HCT116 (cell line): ENCODE results near the gene MTG2. TPM values are rescaled to one million over a fixed set of nuclear protein-coding genes. Genes with fewer than 3 reads are reported as not detected.

Experiments
- ATAC-seq: fragments of 200-7000 bp; cut with Tn5 transposase; 2 replicates; pipeline ENCODE4 v1.9.1; 2020; ENCODE audit warnings: mild to moderate bottlenecking, moderate library complexity
- BruUV-seq: library from RNA; stranded (reverse); fragments of 400-500 nt; replicated peaks from 2 replicates; lab custom pipeline; 2021; lab: Mats Ljungman, UMichigan
- CTCF ChIA-PET: fragments of 300-600 bp; sonication (Branson Sonifier 250); formaldehyde crosslinking; loops from one replicate; lab custom pipeline; 2021; ENCODE audit warnings: antibody characterized with exemption; lab: Charles Lee
- POLR2A ChIA-PET: fragments of 300-600, 350-600 bp; sonication (Branson Sonifier 250); formaldehyde crosslinking; loops from one replicate; lab custom pipeline; 2021; ENCODE audit warnings: antibody characterized with exemption; lab: Charles Lee
- RAD21 ChIA-PET, 2 experiments: fragments of 300-600 bp; sonication (Branson Sonifier 250); formaldehyde crosslinking; loops; one replicate each; lab custom pipeline; 2023; ENCODE audit warnings: low total read pairs in 2 of 2; ENCODE audit not compliant: uncharacterized antibody in 2 of 2, unreplicated experiment in 2 of 2, low non-redundant PET in 1 of 2; lab: Charles Lee
- DNase-seq: peaks from one replicate; pipeline ENCODE4 v3.0.0-alpha.2; 2010; ENCODE audit warnings: low read depth, low spot score
- H2AFZ ChIP-seq: fragments of 200-600 bp; shearing (Covaris generic), sonication (generic); 2 replicates; pipeline ENCODE4 v1.6.1; 2017; ENCODE audit warnings: low read depth, mixed run types, mixed read lengths, antibody characterized with exemption, low read length; ENCODE audit not compliant: poor library complexity, severe bottlenecking
- H3K27ac ChIP-seq: 2 replicates; pipeline ENCODE4 v1.5.1; 2012; ENCODE audit warnings: low read depth, low read length
- H3K27me3 ChIP-seq: fragments of 200-600 bp; sonication (generic); 2 replicates; pipeline ENCODE4 v1.6.1; 2016; ENCODE audit warnings: mixed run types, low read length, mixed read lengths; ENCODE audit not compliant: insufficient read depth
- H3K36me3 ChIP-seq, 2 experiments: fragments of 200-500 bp in 1 of 2; fragments of 200-600 bp in 1 of 2; sonication (Bioruptor generic) in 1 of 2; sonication (generic) in 1 of 2; 2 replicates each; pipeline versions ENCODE4 v1.5.1 to v1.6.1; 2014 to 2016; ENCODE audit warnings: low read length in 2 of 2, inconsistent platforms in 1 of 2, mixed read lengths in 1 of 2, mixed run types in 1 of 2; ENCODE audit not compliant: insufficient read depth in 2 of 2, control insufficient read depth in 1 of 2
- H3K4me1 ChIP-seq, 2 experiments: fragments of 200-600 bp in 1 of 2; sonication (generic) in 1 of 2; 2 replicates each; pipeline versions ENCODE4 v1.5.1 to v1.6.1; 2012 to 2017; ENCODE audit warnings: low read length in 2 of 2, inconsistent platforms in 1 of 2, mild to moderate bottlenecking in 1 of 2, mixed read lengths in 1 of 2, mixed run types in 1 of 2, moderate library complexity in 1 of 2; ENCODE audit not compliant: insufficient read depth in 2 of 2, control insufficient read depth in 1 of 2
- H3K4me2 ChIP-seq: fragments of 200-600 bp; sonication (generic); 2 replicates; pipeline ENCODE4 v1.6.1; 2017; ENCODE audit warnings: mixed run types, low read length, mixed read lengths
- H3K4me3 ChIP-seq, 2 experiments: fragments of 200-600 bp in 1 of 2; sonication (generic) in 1 of 2; replicated peaks in 1 of 2; 2 replicates each; pipeline ENCODE4 v1.5.1; 2011 to 2016; ENCODE audit warnings: low read length in 2 of 2, control low read depth in 1 of 2, low read depth in 1 of 2, mild to moderate bottlenecking in 1 of 2, mixed read lengths in 1 of 2, mixed run types in 1 of 2
- H3K79me2 ChIP-seq: fragments of 200-600 bp; sonication (generic); 2 replicates; pipeline ENCODE4 v1.6.1; 2017; ENCODE audit warnings: mild to moderate bottlenecking, mixed run types, low read length, moderate library complexity, mixed read lengths; ENCODE audit not compliant: insufficient read depth
- H3K9ac ChIP-seq: fragments of 200-600 bp; sonication (generic); 2 replicates; pipeline ENCODE4 v1.6.1; 2016; ENCODE audit warnings: low read length, mixed read lengths
- H3K9me2 ChIP-seq: fragments of 200-600 bp; sonication (generic), shearing (Covaris generic); 2 replicates; pipeline ENCODE4 v1.6.1; 2017; ENCODE audit warnings: mixed run types, mild to moderate bottlenecking, moderate library complexity; ENCODE audit not compliant: insufficient read depth
- H3K9me3 ChIP-seq, 2 experiments: fragments of 200-500 bp in 1 of 2; fragments of 200-600 bp in 1 of 2; sonication (Bioruptor generic) in 1 of 2; sonication (generic) in 1 of 2; 2 replicates each; pipeline ENCODE4 v1.6.1; 2014 to 2017; ENCODE audit warnings: low read length in 2 of 2, mixed read lengths in 2 of 2, inconsistent platforms in 1 of 2, low read depth in 1 of 2, mild to moderate bottlenecking in 1 of 2, mixed run types in 1 of 2, moderate library complexity in 1 of 2; ENCODE audit not compliant: control insufficient read depth in 1 of 2, insufficient read depth in 1 of 2
- H4K20me1 ChIP-seq: fragments of 200-600 bp; sonication (generic), shearing (Covaris generic); 2 replicates; pipeline ENCODE4 v1.6.1; 2017; ENCODE audit warnings: mixed run types, mild to moderate bottlenecking, moderate library complexity; ENCODE audit not compliant: insufficient read depth
- EGR1 ChIP-seq: IDR thresholded peaks from 2 replicates; pipeline ENCODE4 v1.6.1; 2012; ENCODE audit warnings: low read depth
- ELF1 ChIP-seq: IDR thresholded peaks from 2 replicates; pipeline ENCODE4 v1.6.1; 2012; ENCODE audit warnings: low read depth, borderline replicate concordance
- EZH2 ChIP-seq: fragments of 200-600 bp; sonication (generic); IDR thresholded peaks from 2 replicates; pipeline ENCODE4 v1.6.1; 2017; ENCODE audit warnings: antibody characterized with exemption, mixed run types
- EZH2phosphoT487 ChIP-seq: fragments of 200-600 bp; IDR thresholded peaks from 2 replicates; pipeline ENCODE4 v1.6.1; 2018; ENCODE audit warnings: antibody characterized with exemption, borderline replicate concordance
- SIN3A ChIP-seq: IDR thresholded peaks from 2 replicates; pipeline ENCODE4 v1.6.1; 2012; ENCODE audit warnings: low read depth
- SRF ChIP-seq: IDR thresholded peaks from 2 replicates; pipeline ENCODE4 v1.6.1; 2012; ENCODE audit warnings: low read depth
- YY1 ChIP-seq: IDR thresholded peaks from 2 replicates; pipeline ENCODE4 v1.6.1; 2011; ENCODE audit warnings: low read length, low read depth, moderate library complexity, mild to moderate bottlenecking; ENCODE audit not compliant: insufficient replicate concordance; ENCODE audit errors: extremely low read depth
- ZBTB33 ChIP-seq: IDR thresholded peaks from 2 replicates; pipeline ENCODE4 v1.6.1; 2011; ENCODE audit warnings: mild to moderate bottlenecking, low read length, moderate library complexity; ENCODE audit not compliant: insufficient replicate concordance; ENCODE audit errors: extremely low read depth
- intact Hi-C: fragments of 100-400 bp; cut with micrococcal nuclease; formaldehyde crosslinking; loops from 2 replicates; pipeline ENCODE4 v1.10.0; 2022
- total RNA-seq: library from RNA; stranded (reverse); gene quantifications from one replicate; pipeline ENCODE4 v1.2.1, GENCODE V29; 2021; ENCODE audit not compliant: unreplicated experiment
- TF ChIP-seq, protein P1 (sequence below): IDR thresholded peaks from 2 replicates; pipeline ENCODE4 v1.6.1; 2012
- TF ChIP-seq, protein P2 (sequence below), 3 experiments: fragments of 200-600 bp in 1 of 3; sonication (generic) in 1 of 3; IDR thresholded peaks in 2 of 3; conservative IDR thresholded peaks in 1 of 3; 2 replicates each; pipeline ENCODE4 v1.5.1; 2012 to 2017; ENCODE audit warnings: low read depth in 2 of 3, low read length in 2 of 3, antibody characterized with exemption in 1 of 3, borderline replicate concordance in 1 of 3, control low read depth in 1 of 3, mild to moderate bottlenecking in 1 of 3, mixed read lengths in 1 of 3, mixed run types in 1 of 3, moderate library complexity in 1 of 3; ENCODE audit not compliant: insufficient read depth in 1 of 3

MTG2 gene
- total RNA-seq, 1 experiment from 2014 or later, result 43.3 TPM

DNA sequence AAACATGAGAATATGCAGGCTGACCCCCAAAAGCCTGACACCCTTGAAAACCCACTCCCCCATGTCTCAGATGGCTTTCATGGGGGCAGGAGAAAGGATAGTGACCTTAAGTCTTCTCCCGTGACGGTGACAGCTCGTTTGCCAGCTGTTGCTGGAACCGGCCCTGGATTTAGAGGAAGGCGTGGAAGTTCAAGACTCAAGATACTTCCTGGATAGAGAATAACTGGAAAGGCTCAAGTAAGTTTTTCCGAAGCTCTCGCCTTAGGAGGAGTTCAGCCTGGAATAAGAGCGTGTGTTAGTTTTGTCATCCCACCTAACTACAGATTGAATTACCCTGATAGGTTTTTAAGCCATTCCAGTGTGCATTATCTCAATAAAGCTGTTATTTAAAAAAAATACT, 11.6 kb upstream of the MTG2 start:
- Histone ChIP-seq H3K4me3 (no peak overlapping the region), H3K27ac (no peak overlapping the region), H3K9me2 (no peaks in the 10 kb centered on the region), H3K4me1 (no peaks in the 10 kb centered on the region), H3K79me2 (no peaks in the 10 kb centered on the region), H2AFZ (no peak overlapping the region), H3K36me3 (peaks cover 2 to 14% of the 10 kb centered on the region in 2 experiments; a peak in 3 of 4 replicates), H4K20me1 (no peaks in the 10 kb centered on the region), H3K27me3 (no peaks in the 10 kb centered on the region), H3K9me3 (no peaks in the 10 kb centered on the region), H3K4me2 (no peak overlapping the region), H3K9ac (no peak overlapping the region)
- ChIA-PET POLR2A (no interaction called here), CTCF (no interaction called here), RAD21 (no interaction called here)
- no peak for ATAC-seq
- no peak for TF ChIP-seq ELF1
- TF ChIP-seq SIN3A, result no peak
- no peak for TF ChIP-seq EZH2
- TF ChIP-seq YY1, result no peak
- no peak for TF ChIP-seq SRF
- TF ChIP-seq EZH2phosphoT487, result no peak
- no peak for TF ChIP-seq EGR1
- no peak for TF ChIP-seq ZBTB33
- TF ChIP-seq, protein P1, sequence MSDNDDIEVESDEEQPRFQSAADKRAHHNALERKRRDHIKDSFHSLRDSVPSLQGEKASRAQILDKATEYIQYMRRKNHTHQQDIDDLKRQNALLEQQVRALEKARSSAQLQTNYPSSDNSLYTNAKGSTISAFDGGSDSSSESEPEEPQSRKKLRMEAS, result no peak
- TF ChIP-seq, protein P2, sequence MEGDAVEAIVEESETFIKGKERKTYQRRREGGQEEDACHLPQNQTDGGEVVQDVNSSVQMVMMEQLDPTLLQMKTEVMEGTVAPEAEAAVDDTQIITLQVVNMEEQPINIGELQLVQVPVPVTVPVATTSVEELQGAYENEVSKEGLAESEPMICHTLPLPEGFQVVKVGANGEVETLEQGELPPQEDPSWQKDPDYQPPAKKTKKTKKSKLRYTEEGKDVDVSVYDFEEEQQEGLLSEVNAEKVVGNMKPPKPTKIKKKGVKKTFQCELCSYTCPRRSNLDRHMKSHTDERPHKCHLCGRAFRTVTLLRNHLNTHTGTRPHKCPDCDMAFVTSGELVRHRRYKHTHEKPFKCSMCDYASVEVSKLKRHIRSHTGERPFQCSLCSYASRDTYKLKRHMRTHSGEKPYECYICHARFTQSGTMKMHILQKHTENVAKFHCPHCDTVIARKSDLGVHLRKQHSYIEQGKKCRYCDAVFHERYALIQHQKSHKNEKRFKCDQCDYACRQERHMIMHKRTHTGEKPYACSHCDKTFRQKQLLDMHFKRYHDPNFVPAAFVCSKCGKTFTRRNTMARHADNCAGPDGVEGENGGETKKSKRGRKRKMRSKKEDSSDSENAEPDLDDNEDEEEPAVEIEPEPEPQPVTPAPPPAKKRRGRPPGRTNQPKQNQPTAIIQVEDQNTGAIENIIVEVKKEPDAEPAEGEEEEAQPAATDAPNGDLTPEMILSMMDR (IDR thresholded peaks at IDR 0.05 in 2 of 3, conservative IDR thresholded peaks at IDR 0.05 in 1 of 3; ENCODE audit: borderline replicate concordance in 1 of 3, insufficient read depth in 1 of 3, low read depth in 2 of 3, low read length in 2 of 3), result no peak
- no peak for DNase-seq
- no TSS peak for BruUV-seq
- intact Hi-C loops, result no loop called here
